GM12875 (cell line): ENCODE data around the gene ATG9B.
A peak's percentile ranks its signal among the peaks of the same experiment; 100 is the strongest.

Source experiments
- H3K4me3 ChIP-seq: one replicate; pipeline ENCODE4 v1.5.1; 2011; ENCODE audit warnings: low read depth, low read length, control low read depth
- CTCF ChIP-seq: IDR thresholded peaks from 2 replicates; pipeline ENCODE4 v1.5.1; 2011; ENCODE audit warnings: low read depth, mild to moderate bottlenecking, control low read depth, inconsistent platforms, low read length, moderate library complexity, borderline replicate concordance; ENCODE audit not compliant: insufficient read depth

Gene ATG9B

GRCh38 chr7:150992833-150993302 lies 31.4 kb downstream of the ATG9B start:
- no peak overlapping the region for H3K4me3 ChIP-seq
- no peak for TF ChIP-seq CTCF

DNA sequence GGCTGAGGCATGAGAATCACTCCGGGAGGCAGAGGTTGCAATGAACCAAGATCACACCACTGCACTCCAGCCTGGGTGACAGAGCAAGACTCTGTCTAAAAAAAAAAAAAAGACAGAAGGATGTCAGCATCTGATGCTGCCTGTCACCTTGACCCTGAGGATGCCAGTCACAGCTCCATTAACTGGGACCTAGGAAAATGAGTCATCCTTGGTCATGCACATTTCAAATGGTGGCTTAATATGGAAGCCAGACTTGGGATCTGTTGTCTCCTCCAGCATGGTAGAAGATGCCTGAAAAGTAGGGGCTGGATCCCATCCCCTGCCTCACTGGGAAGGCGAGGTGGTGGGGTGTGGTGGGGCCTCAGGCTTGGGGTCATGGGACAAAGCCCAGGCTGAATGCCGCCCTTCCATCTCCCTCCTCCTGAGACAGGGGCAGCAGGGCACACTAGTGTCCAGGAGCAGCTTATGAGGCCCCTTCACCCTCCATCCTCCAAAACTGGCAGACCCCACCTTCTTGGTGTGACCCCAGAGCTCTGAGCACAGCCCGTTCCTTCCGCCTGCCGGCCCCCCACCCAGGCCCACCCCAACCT lies 32.1 kb downstream of the ATG9B start:
- TF ChIP-seq CTCF = no peak
- no peak overlapping the region for H3K4me3 ChIP-seq

DNA sequence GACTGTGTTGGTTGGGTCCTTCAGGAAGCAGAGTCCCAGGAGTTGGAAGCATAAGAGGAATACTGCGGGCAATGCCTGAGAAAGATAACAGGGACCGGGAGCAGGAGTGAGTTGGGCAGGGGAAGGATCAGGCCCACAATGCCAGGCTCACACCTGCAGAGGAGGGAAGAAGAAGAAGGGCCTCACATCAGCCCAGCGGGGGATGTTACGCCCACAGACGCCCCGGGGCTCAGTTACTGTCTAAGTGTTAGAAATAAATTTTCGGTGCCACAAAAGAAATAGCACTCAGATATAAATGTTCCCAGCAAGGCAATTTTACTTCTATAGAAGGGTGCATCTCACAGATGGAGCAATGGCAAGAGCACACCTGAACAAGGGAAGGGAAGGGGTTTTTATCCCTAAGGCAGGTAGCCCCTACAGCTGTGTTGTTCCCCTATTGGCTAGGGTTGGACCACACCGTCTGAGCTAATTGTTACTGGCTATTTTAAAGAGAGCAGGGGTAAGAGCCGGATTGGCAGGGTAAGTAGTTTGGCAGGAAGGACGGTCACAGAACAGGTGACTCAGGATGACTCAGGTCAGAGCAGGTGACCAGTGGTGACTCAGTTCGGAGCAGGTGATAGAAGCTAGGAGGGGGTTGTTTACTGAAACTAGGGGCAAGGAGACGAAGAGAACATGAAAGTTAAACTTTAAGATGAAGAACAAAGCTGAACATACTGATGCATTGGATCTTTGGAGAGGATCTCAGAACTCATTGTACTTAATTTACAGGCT lies 33.7 kb downstream of the ATG9B start, which contains the start of gene NOS3:
NOS3 (plus strand) TSS at position 602 of the 771 bp plus-strand sequence. CDS start 2,787 bp downstream, outside the sequence.
- H3K4me3 ChIP-seq = no peak within 1 kb of the TSS
- TF ChIP-seq CTCF = no peak

DNA sequence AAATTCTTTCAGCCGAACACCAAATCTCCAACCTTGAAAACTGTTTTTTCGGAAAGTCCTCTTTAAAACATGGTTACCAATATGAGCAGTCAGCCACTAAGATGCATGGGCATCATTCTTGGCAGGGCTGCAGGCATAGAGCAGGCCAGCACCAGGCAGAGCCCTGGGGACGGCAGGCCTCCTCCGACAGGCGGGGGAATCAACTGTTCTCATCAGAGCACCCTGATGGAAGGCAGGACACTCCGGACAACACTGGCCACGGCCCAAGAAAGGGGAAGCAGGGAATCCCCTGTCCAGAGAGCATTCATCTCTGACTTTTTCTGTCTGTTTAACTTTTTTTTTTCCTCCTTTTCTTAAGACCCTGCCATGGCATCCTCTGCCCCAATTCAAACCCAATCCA lies 34.8 kb downstream of the ATG9B start:
- TF ChIP-seq CTCF = no peak
- H3K4me3 ChIP-seq = no peak overlapping the region

DNA sequence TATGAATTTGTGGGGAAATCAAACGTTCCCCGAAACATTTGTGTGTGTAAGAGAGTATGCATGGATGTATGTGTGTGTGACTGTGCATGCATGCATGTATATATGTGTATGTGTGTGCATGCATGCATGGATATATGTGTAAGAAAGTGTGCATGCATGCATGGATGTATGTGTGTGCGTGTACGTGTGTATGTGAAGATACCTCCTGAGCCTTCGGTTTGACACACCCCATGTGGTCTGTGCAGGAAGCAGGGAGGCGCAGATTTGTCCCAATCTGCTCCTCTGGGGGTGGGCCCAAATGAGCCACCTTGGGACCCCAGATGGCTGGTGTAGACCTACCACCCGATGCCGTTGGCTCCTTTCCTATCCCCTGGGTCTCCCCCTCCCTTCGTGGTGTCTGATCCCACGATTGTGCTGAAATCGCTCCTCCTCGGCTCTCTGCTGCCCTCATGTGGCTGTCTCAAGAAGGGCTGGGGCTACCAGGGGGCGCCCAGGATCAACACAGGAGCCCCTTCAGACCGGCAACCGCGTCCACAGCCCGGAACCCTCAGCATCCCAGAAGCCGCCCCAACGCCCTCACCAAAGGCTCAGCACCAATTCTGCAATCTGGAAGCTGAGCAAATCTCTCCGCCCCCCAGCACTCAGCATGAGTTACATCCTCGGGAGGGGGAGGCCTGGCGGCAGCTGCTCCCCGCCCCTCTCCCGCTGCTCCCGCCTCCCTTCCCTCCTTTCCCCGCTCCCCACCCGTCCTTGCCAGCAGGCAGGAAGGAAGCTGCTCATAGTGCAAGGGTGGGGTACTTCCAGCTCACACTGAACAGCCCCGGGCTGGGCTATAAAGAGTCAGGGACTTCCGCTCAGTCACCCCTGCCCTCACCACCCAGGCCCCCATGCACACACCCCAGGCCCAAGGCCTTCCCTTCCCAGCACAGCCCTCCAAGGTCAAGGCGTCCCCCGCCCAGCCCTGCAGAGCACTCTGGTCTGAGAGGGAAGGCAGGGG lies 35.8 kb downstream of the ATG9B start:
- H3K4me3 ChIP-seq = no peak overlapping the region
- TF ChIP-seq CTCF = peak; percentile 83

DNA sequence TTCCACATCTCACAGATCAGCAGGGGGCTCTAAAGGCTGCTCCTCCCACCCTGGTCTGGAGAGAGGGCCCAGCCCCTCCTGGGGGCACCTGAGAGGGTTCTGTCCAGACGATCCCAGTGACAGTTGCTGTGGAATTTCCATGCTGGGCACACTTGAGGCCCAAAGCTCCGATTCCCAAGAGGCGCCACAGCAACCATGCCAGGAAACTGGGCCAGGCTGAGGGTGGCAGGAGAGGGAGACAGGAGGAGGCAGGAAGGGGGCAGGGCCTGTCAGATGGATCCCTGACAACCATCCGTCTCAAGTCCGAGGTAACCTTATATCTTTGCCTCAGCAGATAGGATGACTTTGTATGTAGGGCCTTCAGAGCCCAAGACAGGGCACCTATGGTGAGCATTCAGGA lies 37.7 kb downstream of the ATG9B start:
- no peak for TF ChIP-seq CTCF

More for the DNA sequence above, 37.7 kb downstream of the ATG9B start:
- no peak overlapping the region for H3K4me3 ChIP-seq
